Astrocyte (in vitro differentiated cells and primary cell): ENCODE measurements around the gene SLC38A9. TPM values are rescaled to one million over a fixed set of nuclear protein-coding genes. Genes with fewer than 3 reads are reported as not detected.

Experiments
- DNase-seq: peaks from one replicate; pipeline ENCODE4 v3.0.0-alpha.2; 2010; ENCODE audit warnings: low read depth
- FAIRE-seq: peaks from 2 replicates; lab custom pipeline; 2011; peaks lifted over from hg19 to GRCh38; lab: Jason Lieb, UNC
- H2AFZ ChIP-seq: 2 replicates; pipeline ENCODE4 v1.6.0; 2012; ENCODE audit warnings: low read depth, low read length, inconsistent platforms
- H3K27ac ChIP-seq: 2 replicates; pipeline ENCODE4 v1.5.1; 2011; ENCODE audit warnings: low read depth, low read length, inconsistent platforms
- H3K27me3 ChIP-seq: 2 replicates; pipeline ENCODE4 v1.6.0; 2011; ENCODE audit warnings: low read length, inconsistent platforms; ENCODE audit not compliant: insufficient read depth
- H3K36me3 ChIP-seq: 2 replicates; pipeline ENCODE4 v1.5.1; 2011; ENCODE audit warnings: low read length, inconsistent platforms; ENCODE audit not compliant: insufficient read depth
- H3K4me1 ChIP-seq: 2 replicates; pipeline ENCODE4 v1.5.1; 2011; ENCODE audit warnings: low read length, inconsistent platforms; ENCODE audit not compliant: insufficient read depth
- H3K4me2 ChIP-seq: 2 replicates; pipeline ENCODE4 v1.6.0; 2012; ENCODE audit warnings: low read length, inconsistent platforms
- H3K4me3 ChIP-seq: 2 replicates; pipeline ENCODE4 v1.5.1; 2011; ENCODE audit warnings: low read depth, mild to moderate bottlenecking, low read length, inconsistent platforms; ENCODE audit not compliant: insufficient read depth
- H3K79me2 ChIP-seq: 2 replicates; pipeline ENCODE4 v1.6.0; 2012; ENCODE audit warnings: mild to moderate bottlenecking, low read length, inconsistent platforms; ENCODE audit not compliant: insufficient read depth
- H3K9ac ChIP-seq: 2 replicates; pipeline ENCODE4 v1.6.0; 2012; ENCODE audit warnings: mild to moderate bottlenecking, low read length, inconsistent platforms
- H3K9me3 ChIP-seq: 2 replicates; pipeline ENCODE4 v1.5.1; 2012; ENCODE audit warnings: low read depth, mild to moderate bottlenecking, low read length, inconsistent platforms; ENCODE audit not compliant: insufficient read depth
- H4K20me1 ChIP-seq: 2 replicates; pipeline ENCODE4 v1.6.0; 2012; ENCODE audit warnings: low read length, inconsistent platforms; ENCODE audit not compliant: insufficient read depth
- H3K27ac Mint-ChIP-seq: one replicate; pipeline ENCODE4 v1.8.0; 2021; ENCODE audit warnings: mild to moderate bottlenecking, mixed read lengths; ENCODE audit not compliant: unreplicated experiment
- H3K27me3 Mint-ChIP-seq: one replicate; pipeline ENCODE4 v1.8.0; 2021; ENCODE audit warnings: low read depth, mixed read lengths; ENCODE audit not compliant: unreplicated experiment
- H3K36me3 Mint-ChIP-seq: one replicate; pipeline ENCODE4 v1.8.0; 2021; ENCODE audit warnings: low read depth, mixed read lengths; ENCODE audit not compliant: unreplicated experiment
- H3K4me1 Mint-ChIP-seq: one replicate; pipeline ENCODE4 v1.8.0; 2021; ENCODE audit warnings: low read depth, mixed read lengths; ENCODE audit not compliant: unreplicated experiment
- H3K4me3 Mint-ChIP-seq: one replicate; pipeline ENCODE4 v1.8.0; 2021; ENCODE audit warnings: mild to moderate bottlenecking, moderate library complexity, mixed read lengths; ENCODE audit not compliant: unreplicated experiment
- H3K9me3 Mint-ChIP-seq: one replicate; pipeline ENCODE4 v1.8.0; 2021; ENCODE audit warnings: mild to moderate bottlenecking, mixed read lengths; ENCODE audit not compliant: unreplicated experiment
- EZH2 ChIP-seq: IDR thresholded peaks from 2 replicates; pipeline ENCODE4 v1.6.1; 2012; ENCODE audit warnings: mild to moderate bottlenecking, low read length, inconsistent platforms; ENCODE audit not compliant: insufficient read depth
- total RNA-seq: library from RNA; stranded (reverse); gene quantifications from 2 replicates; pipeline ENCODE4 v1.2.1, GENCODE V29; 2021
- TF ChIP-seq, protein P1 (sequence below): IDR thresholded peaks from 2 replicates; pipeline ENCODE4 v1.5.1; 2011; ENCODE audit warnings: low read depth, mild to moderate bottlenecking, inconsistent platforms, low read length, moderate library complexity; ENCODE audit not compliant: insufficient read depth

The SLC38A9 gene
- total RNA-seq, 1 donor from 2014 or later, result 30.0 TPM

DNA sequence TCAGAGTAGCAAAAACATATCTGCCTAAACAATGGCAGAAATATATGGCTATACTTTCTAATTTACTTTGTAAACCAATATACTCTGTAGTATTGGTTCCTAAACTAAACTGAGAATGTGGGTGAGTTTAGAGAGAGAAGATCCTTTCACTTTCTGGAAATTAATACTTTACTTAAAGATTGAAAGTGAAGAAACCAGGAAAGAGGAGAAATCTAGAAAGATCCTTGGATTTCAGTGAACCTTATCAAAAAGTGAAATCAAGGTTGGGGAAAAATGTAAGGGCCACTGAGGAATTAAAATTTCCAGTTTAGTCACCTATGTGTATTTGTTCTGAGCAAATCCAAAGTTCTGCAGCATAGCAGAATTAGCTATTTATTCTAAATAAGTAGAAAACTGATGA lies 5.9 kb downstream of the SLC38A9 start:
- no peaks in the 10 kb centered on the region for H3K9me3 ChIP-seq
- no peak overlapping the region for H2AFZ ChIP-seq
- no peaks in the 10 kb centered on the region for H3K36me3 ChIP-seq
- H3K4me3 ChIP-seq, result no peak overlapping the region
- H3K9ac ChIP-seq, result no peak overlapping the region
- no peaks in the 10 kb centered on the region for H3K27me3 ChIP-seq
- H3K9me3 Mint-ChIP-seq, result no peaks in the 10 kb centered on the region
- H3K4me1 ChIP-seq, result peaks cover under 1% of the 10 kb centered on the region
- no peak overlapping the region for H3K4me3 Mint-ChIP-seq
- no peak overlapping the region for H3K27ac Mint-ChIP-seq
- H3K27ac ChIP-seq, result no peak overlapping the region
- H3K79me2 ChIP-seq, result peaks cover 2% of the 10 kb centered on the region
- no peak for DNase-seq
- H3K27me3 Mint-ChIP-seq, result no peaks in the 10 kb centered on the region
- peaks cover 6% of the 10 kb centered on the region for H3K36me3 Mint-ChIP-seq
- H3K4me1 Mint-ChIP-seq, result no peaks in the 10 kb centered on the region
- no peak overlapping the region for H3K4me2 ChIP-seq
- no peak for FAIRE-seq
- no peaks in the 10 kb centered on the region for H4K20me1 ChIP-seq
- TF ChIP-seq, protein P1, sequence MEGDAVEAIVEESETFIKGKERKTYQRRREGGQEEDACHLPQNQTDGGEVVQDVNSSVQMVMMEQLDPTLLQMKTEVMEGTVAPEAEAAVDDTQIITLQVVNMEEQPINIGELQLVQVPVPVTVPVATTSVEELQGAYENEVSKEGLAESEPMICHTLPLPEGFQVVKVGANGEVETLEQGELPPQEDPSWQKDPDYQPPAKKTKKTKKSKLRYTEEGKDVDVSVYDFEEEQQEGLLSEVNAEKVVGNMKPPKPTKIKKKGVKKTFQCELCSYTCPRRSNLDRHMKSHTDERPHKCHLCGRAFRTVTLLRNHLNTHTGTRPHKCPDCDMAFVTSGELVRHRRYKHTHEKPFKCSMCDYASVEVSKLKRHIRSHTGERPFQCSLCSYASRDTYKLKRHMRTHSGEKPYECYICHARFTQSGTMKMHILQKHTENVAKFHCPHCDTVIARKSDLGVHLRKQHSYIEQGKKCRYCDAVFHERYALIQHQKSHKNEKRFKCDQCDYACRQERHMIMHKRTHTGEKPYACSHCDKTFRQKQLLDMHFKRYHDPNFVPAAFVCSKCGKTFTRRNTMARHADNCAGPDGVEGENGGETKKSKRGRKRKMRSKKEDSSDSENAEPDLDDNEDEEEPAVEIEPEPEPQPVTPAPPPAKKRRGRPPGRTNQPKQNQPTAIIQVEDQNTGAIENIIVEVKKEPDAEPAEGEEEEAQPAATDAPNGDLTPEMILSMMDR, result no peak
- no peak for TF ChIP-seq EZH2

DNA sequence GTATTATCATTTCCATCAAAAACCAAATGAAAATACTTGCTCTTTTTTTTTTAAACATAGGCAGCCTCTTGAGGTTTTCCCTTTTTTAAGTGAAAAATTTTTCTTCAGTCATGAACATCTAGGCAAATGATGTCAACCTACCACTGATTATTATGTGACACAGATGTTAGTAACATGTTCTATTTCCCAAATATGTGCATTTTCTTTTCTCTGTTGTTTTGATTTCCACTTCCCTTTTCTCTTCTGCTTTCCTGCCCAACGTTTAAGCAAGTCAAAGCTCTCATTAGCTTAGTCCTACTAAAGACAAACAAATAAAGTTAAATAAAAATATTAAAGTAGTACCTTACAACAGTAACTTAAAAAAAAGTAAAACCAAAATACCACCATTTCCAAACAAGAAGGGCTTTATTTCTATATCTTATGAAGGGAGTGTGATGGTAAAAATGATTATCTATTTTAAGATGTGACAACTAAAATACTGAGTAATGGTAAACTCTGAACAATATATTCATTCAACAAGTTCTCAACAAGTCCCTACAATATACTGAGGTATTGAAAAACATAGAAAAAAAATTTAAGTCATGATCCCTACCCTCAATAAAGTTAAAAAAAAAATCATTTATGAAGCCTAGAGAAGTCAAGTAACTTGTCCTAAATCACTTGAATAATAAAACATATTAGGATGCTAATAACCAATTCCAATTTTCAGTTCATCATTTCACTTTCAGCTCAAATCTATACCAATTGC lies 9.4 kb downstream of the SLC38A9 start:
- H3K9ac ChIP-seq, result no peak overlapping the region
- Mint-ChIP-seq H3K27me3 (no peaks in the 10 kb centered on the region), H3K4me1 (no peaks in the 10 kb centered on the region), H3K9me3 (no peaks in the 10 kb centered on the region), H3K36me3 (peaks cover 2% of the 10 kb centered on the region), H3K4me3 (no peak overlapping the region), H3K27ac (no peak overlapping the region)
- TF ChIP-seq, protein P1, result no peak
- TF ChIP-seq EZH2, result no peak
- H3K9me3 ChIP-seq, result no peaks in the 10 kb centered on the region
- no peaks in the 10 kb centered on the region for H3K4me1 ChIP-seq
- FAIRE-seq (no peak), DNase-seq (no peak)
- H3K36me3 ChIP-seq, result no peaks in the 10 kb centered on the region
- H3K4me3 ChIP-seq, result no peak overlapping the region
- H2AFZ ChIP-seq, result no peak overlapping the region
- no peaks in the 10 kb centered on the region for H4K20me1 ChIP-seq
- no peaks in the 10 kb centered on the region for H3K79me2 ChIP-seq
- no peak overlapping the region for H3K4me2 ChIP-seq
- no peaks in the 10 kb centered on the region for H3K27me3 ChIP-seq
- H3K27ac ChIP-seq, result no peak overlapping the region

DNA sequence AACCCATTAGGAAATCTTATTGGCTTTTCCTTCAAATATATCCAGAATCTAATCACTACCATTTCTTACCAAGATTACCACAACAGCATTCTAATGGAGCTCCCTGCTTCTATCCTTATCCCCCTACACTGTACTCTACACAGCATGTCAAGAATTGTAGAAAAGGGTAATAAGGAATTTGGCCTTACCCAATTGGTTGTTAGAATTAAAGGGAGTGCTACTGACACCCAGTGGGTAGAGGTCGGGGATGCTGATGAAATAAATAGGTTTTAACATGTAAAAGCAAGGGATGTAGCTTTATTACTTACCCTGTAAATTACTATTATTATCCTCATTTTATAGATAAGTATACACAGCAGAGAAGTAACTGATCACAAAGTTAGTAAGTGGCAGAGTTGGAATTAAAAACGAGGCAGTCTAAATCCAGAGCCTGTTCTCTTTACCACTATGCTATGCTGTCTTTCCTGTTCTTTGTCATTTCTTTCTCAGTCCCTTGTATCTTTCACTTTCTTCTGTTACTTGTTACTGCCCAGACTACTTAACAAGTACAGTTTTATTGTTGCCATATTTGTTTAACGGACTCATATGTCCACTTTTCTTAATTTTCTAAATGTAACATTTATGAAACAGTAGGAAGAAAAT lies 10.5 kb downstream of the SLC38A9 start:
- Histone ChIP-seq H3K27ac (no peak overlapping the region), H3K9me3 (no peaks in the 10 kb centered on the region), H2AFZ (no peak overlapping the region), H4K20me1 (no peaks in the 10 kb centered on the region), H3K4me2 (no peak overlapping the region), H3K27me3 (no peaks in the 10 kb centered on the region), H3K79me2 (no peaks in the 10 kb centered on the region), H3K4me1 (no peaks in the 10 kb centered on the region), H3K9ac (no peak overlapping the region), H3K4me3 (no peak overlapping the region), H3K36me3 (no peaks in the 10 kb centered on the region)
- no peak for TF ChIP-seq EZH2
- TF ChIP-seq, protein P1, result no peak
- H3K4me1 Mint-ChIP-seq, result no peaks in the 10 kb centered on the region
- H3K9me3 Mint-ChIP-seq, result peaks cover 3% of the 10 kb centered on the region
- FAIRE-seq, result no peak
- H3K36me3 Mint-ChIP-seq, result peaks cover 6% of the 10 kb centered on the region
- no peak overlapping the region for H3K4me3 Mint-ChIP-seq
- no peak overlapping the region for H3K27ac Mint-ChIP-seq
- H3K27me3 Mint-ChIP-seq, result no peaks in the 10 kb centered on the region
- no peak for DNase-seq
